ENCODE data around the gene LDB3. TPM values are rescaled to one million over a fixed set of nuclear protein-coding genes. Genes with fewer than 3 reads are reported as not detected.

The LDB3 gene, protein sequence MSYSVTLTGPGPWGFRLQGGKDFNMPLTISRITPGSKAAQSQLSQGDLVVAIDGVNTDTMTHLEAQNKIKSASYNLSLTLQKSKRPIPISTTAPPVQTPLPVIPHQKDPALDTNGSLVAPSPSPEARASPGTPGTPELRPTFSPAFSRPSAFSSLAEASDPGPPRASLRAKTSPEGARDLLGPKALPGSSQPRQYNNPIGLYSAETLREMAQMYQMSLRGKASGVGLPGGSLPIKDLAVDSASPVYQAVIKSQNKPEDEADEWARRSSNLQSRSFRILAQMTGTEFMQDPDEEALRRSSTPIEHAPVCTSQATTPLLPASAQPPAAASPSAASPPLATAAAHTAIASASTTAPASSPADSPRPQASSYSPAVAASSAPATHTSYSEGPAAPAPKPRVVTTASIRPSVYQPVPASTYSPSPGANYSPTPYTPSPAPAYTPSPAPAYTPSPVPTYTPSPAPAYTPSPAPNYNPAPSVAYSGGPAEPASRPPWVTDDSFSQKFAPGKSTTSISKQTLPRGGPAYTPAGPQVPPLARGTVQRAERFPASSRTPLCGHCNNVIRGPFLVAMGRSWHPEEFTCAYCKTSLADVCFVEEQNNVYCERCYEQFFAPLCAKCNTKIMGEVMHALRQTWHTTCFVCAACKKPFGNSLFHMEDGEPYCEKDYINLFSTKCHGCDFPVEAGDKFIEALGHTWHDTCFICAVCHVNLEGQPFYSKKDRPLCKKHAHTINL
- total RNA-seq = not detected in 2 replicates

DNA sequence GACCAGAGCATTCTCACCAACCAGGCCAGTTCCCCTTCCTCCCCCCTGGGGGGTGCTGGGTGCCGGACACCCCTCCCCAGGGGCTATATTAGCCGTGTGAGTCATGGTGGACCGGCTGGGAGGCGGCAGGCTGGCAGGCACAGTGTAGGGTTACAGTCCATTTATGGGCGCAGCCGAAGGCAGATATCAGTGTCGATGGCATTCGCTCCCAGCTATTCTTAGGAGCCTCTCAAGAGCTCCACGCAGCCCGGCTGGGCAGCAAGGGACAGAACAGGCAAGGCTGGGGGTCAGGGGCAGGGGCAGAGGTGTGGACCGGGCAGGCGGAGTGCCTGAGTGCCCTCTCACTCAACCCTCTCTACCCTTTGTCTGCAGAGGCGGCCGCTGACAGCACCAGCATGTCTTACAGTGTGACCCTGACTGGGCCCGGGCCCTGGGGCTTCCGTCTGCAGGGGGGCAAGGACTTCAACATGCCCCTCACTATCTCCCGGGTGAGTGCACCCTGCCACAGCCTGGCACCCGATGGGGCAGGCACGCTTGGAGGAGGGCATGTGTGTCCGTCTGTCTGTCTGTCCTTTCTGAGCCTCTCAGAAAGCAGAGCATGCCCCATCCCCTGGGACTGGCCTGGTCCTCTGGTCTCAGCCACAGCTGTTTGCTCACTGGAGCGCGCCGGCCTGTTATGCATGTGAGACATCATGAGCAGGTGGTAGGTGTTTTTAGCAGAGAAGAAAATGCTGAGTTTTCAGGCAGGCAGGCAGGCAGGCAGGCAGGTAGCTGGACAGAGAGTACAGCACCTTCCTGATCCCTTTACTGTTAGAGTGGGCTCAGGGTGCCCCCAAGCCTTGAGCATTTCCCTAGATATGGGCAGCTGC, at the start of gene LDB3:
Gene LDB3 (plus strand): TSS at position 215 of the 869 bp plus-strand sequence. CDS start 181 bp downstream, at position 396.

DNA sequence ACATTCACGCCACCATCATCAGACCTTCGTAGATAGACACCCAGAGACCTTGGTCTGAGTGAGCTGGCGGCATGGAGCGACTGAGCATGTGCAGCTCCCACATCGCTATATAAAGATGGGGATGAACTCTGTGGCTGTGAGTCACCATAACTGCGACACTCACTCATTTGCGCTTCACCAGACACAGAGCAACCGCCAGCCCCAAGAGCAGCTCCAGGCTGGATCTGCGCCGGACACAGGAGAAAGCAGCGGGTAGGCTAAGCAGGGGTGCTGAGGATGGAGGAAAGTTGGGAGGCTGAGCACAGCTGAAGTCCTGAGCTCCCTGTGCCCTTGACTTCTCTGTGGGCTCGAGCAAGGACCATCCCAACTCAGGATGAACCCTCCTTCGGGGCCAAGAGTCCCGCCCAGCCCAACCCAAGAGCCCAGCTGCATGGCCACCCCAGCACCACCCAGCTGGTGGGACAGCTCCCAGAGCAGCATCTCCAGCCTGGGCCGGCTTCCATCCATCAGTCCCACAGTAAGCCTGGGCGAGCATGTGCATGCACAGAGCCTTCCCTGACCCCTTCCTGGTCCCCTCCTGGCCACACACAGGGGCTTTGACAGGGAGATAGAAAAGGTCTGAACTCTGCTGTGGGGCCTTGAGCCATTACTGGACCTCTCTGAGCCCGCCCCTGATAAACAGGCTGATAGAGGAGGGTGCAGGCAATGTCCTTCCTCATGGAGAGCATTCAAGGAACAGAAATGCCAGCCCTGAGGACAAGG, 13.7 kb upstream of the LDB3 start, which contains the start of gene OPN4:
Gene OPN4 (plus strand): TSS at position 137 of the 762 bp plus-strand sequence. CDS start 237 bp downstream, at position 374.

DNA sequence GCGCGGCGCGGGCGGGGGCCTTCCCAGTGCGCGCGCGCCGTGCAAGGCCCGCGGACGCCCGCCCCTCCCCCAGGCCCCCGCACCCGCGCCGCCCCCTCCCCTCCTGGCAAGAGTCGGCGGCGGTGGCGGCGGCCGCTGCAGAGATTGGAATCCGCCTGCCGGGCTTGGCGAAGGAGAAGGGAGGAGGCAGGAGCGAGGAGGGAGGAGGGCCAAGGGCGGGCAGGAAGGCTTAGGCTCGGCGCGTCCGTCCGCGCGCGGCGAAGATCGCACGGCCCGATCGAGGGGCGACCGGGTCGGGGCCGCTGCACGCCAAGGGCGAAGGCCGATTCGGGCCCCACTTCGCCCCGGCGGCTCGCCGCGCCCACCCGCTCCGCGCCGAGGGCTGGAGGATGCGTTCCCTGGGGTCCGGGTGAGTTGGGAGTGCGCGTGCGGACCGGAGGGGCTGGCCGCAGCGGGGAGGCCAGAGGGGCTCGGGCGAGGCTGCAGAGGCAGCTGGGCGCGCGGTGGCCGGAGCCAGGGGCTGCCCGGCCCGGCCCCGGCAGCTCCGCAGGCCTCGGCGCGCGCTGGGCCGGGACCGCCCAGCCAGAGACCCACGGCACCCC, 88.3 kb downstream of the LDB3 start, which contains the start of gene BMPR1A:
Gene BMPR1A (plus strand): TSS at position 109 of the 602 bp plus-strand sequence. CDS start 119,400 bp downstream, outside the sequence.

Other genes with a start within 250 kb of the LDB3 start
- 22.2 and 24.7 TPM in 2 replicates for gene WAPL, start 146.7 kb upstream of the LDB3 start, total RNA-seq
- gene OPN4, start 14.0 kb upstream of the LDB3 start, total RNA-seq = not detected in 2 replicates
- 0.10 TPM in 1 of 2 replicates, not detected in the other for gene BMPR1A, start 88.1 kb downstream of the LDB3 start, total RNA-seq